VCaP (cell line): ENCODE data around the gene WFIKKN1.

Experiments used
- H3K27ac ChIP-seq: fragments of 450-650 bp; 2 replicates; pipeline ENCODE4 v1.5.1; 2017
- CTCF ChIP-seq: fragments of 450-650 bp; conservative IDR thresholded peaks from 2 replicates; pipeline ENCODE4 v1.5.1; 2017; ENCODE audit warnings: mild to moderate bottlenecking, moderate library complexity

The WFIKKN1 gene

GRCh38 chr16:642189-643049, 11.6 kb downstream of the WFIKKN1 start:
- peak overlapping the region; percentile 86 for H3K27ac ChIP-seq

GRCh38 chr16:643050-643368, 12.2 kb downstream of the WFIKKN1 start:
- peak overlapping the region; percentile 86 for H3K27ac ChIP-seq
- TF ChIP-seq CTCF: no peak

More at GRCh38 chr16:642189-643049, 11.6 kb downstream of the WFIKKN1 start:
- no peak for TF ChIP-seq CTCF

DNA sequence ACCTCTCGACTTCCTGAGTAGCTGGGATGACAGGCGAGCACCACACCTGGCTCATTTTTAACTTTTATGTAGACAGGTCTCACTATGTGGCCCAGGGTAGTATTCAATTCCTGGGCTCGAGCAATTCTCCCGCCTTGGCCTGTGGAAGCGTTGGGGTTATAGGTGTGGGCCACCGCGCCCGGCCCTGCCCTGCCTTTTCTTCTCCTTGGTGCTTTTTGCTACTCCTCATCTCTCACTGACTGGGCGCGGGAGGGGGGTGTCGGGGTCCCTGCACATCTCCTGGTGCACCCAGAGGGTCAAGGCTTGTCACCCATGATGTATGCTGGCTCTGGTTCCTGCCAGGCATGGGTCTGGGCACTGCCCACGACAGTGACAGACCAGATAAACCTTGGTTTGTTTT, 13.8 kb downstream of the WFIKKN1 start:
- TF ChIP-seq CTCF: no peak
- H3K27ac ChIP-seq: no peak overlapping the region

DNA sequence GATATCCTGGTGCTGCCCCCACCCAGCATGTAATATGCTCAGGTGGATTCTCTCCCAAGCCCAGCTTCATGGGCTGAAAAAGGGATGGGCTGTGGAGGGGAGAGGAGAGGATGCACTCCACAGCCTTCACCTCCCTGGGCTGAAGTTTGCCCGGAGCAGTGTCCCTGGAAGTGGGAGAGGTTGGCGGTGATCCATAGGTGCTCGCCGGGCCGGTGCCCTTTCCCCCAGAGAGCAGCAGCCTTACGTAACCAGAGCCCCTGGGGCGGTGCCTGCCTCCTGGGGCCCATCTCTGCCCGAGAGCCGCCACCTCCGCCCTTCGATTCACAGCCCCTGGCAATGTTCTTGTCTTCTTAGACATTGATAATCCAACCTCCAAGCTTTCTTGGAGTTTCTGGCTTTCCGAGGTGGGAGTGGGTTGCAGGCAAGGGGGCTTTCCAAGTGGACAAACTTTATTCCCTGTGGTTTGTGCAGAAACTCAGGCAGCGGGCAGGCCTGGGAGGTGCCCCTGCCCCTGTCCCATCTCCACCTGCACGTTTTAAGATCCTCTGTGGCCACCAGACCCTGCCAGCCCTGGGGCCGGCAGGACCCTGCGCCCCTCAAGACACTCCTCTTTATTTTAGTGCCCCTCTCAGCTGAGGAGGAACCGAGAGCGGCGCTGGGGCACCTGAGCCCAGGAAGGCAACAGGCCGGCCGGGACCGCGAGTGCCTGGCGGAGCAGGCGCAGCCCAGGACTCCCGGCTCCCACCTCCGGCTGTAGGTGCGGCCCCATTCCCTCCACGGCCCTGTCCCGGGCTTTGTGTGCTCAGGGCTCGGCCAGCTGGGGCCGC, 15.3 kb downstream of the WFIKKN1 start:
- TF ChIP-seq CTCF: no peak
- H3K27ac ChIP-seq: no peak overlapping the region

DNA sequence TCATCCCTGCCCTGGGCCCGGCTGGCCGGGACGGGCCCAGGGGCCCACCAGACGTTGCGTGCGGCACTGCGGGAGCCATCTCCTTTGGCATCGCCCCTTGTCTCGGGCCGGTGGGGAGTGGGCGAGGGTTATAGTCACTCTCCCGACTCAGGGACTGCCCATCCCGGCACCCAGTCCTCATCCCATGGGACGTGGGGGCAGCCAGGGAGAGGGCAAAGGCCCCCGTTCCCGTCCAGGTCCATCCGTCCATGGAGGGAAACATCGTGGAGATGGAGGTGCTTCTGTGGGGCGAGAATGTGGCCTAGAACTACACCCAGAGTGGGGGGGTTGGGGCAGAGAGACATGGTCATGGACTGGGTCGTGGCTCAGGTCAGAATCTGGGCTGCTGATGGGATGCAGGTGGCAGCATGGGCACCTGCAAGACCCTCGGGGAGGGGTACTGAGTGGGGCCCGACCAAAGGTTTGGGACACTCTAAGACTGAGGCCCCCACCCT, 15.9 kb downstream of the WFIKKN1 start:
- TF ChIP-seq CTCF: no peak
- H3K27ac ChIP-seq: no peak overlapping the region

GRCh38 chr16:647173-647902, 16.6 kb downstream of the WFIKKN1 start:
- no peak for TF ChIP-seq CTCF
- H3K27ac ChIP-seq: no peak overlapping the region
